WTC11 (cell line): Measurements from ENCODE around the gene ATAD3C. TPM values are rescaled to one million over a fixed set of nuclear protein-coding genes. Genes with fewer than 3 reads are reported as not detected.

Experiments
- total RNA-seq: library from RNA; stranded (reverse); gene quantifications from 3 replicates; pipeline ENCODE4 v1.2.3, GENCODE V29; 2021

ATAD3C gene
- total RNA-seq, 1 experiment from 2014 or later: 0.61 TPM

Other genes starting within 250 kb of the ATAD3C start
- 0.83 to 1.2 TPM (median 1.1 TPM) in 3 replicates for gene TNFRSF18, start 243.1 kb upstream of the ATAD3C start, total RNA-seq
- 0.18 to 0.33 TPM in 2 of 3 replicates, not detected in the other for gene TNFRSF4, start 235.5 kb upstream of the ATAD3C start, total RNA-seq
- 92.3 to 105 TPM (median 101 TPM) in 3 replicates for gene SDF4, start 217.7 kb upstream of the ATAD3C start, total RNA-seq
- 18.8 to 21.4 TPM (median 20.0 TPM) in 3 replicates for gene B3GALT6, start 217.5 kb upstream of the ATAD3C start, total RNA-seq
- gene C1QTNF12, start 203.0 kb upstream of the ATAD3C start, total RNA-seq: 8.5 to 10.3 TPM (median 8.5 TPM) in 3 replicates
- 62.6 to 72.2 TPM (median 65.6 TPM) in 3 replicates for gene UBE2J2, start 175.8 kb upstream of the ATAD3C start, total RNA-seq
- gene SCNN1D, start 169.3 kb upstream of the ATAD3C start, total RNA-seq: 4.7 to 8.5 TPM (median 6.4 TPM) in 3 replicates
- gene ACAP3, start 141.8 kb upstream of the ATAD3C start, total RNA-seq: 25.1 to 42.2 TPM (median 30.7 TPM) in 3 replicates
- 42.5 to 51.5 TPM (median 43.6 TPM) in 3 replicates for gene PUSL1, start 141.1 kb upstream of the ATAD3C start, total RNA-seq
- 144 to 170 TPM (median 160 TPM) in 3 replicates for gene INTS11, start 125.0 kb upstream of the ATAD3C start, total RNA-seq
- 10.3 to 14.4 TPM (median 12.3 TPM) in 3 replicates for gene CPTP, start 124.9 kb upstream of the ATAD3C start, total RNA-seq
- 0.18 to 0.22 TPM (median 0.21 TPM) in 3 replicates for gene TAS1R3, start 118.4 kb upstream of the ATAD3C start, total RNA-seq
- 74.1 to 91.4 TPM (median 77.3 TPM) in 3 replicates for gene DVL1, start 100.3 kb upstream of the ATAD3C start, total RNA-seq
- gene MXRA8, start 91.1 kb upstream of the ATAD3C start, total RNA-seq: 6.7 to 11.2 TPM (median 10.7 TPM) in 3 replicates
- gene AURKAIP1, start 74.5 kb upstream of the ATAD3C start, total RNA-seq: 238 to 268 TPM (median 250 TPM) in 3 replicates
- 117 to 142 TPM (median 117 TPM) in 3 replicates for gene CCNL2, start 50.4 kb upstream of the ATAD3C start, total RNA-seq
- 126 to 156 TPM (median 134 TPM) in 3 replicates for gene MRPL20, start 42.4 kb upstream of the ATAD3C start, total RNA-seq
- 1.6 to 2.8 TPM (median 1.9 TPM) in 3 replicates for gene ANKRD65, start 28.4 kb upstream of the ATAD3C start, total RNA-seq
- gene VWA1, start 14.0 kb upstream of the ATAD3C start, total RNA-seq: 28.3 to 35.5 TPM (median 28.3 TPM) in 3 replicates
- 47.9 to 63.6 TPM (median 48.5 TPM) in 3 replicates for gene ATAD3B, start 22.1 kb downstream of the ATAD3C start, total RNA-seq
- 56.1 to 71.2 TPM (median 58.7 TPM) in 3 replicates for gene ATAD3A, start 62.5 kb downstream of the ATAD3C start, total RNA-seq
- gene TMEM240, start 90.9 kb downstream of the ATAD3C start, total RNA-seq: 6.6 to 8.8 TPM (median 8.0 TPM) in 3 replicates
- 150 to 158 TPM (median 150 TPM) in 3 replicates for gene SSU72, start 125.2 kb downstream of the ATAD3C start, total RNA-seq
- gene FNDC10, start 150.4 kb downstream of the ATAD3C start, total RNA-seq: 30.4 to 37.5 TPM (median 34.9 TPM) in 3 replicates
- gene MIB2, start 165.8 kb downstream of the ATAD3C start, total RNA-seq: 90.6 to 120 TPM (median 113 TPM) in 3 replicates
- gene MMP23B, start 182.5 kb downstream of the ATAD3C start, total RNA-seq: 20.0 to 28.1 TPM (median 27.1 TPM) in 3 replicates
- 39.5 to 41.2 TPM (median 40.7 TPM) in 3 replicates for gene CDK11B, start 209.3 kb downstream of the ATAD3C start, total RNA-seq
- gene SLC35E2B, start 243.1 kb downstream of the ATAD3C start, total RNA-seq: 51.3 to 51.6 TPM (median 51.6 TPM) in 3 replicates